LNCaP clone FGC (cell line): Measurements from ENCODE around the gene USP37.
"Not testable (repeated sequence)": the region's sequence is repeated elsewhere in the genome, so short reads cannot be mapped to it uniquely, and the experiment has no call there.

Experiments
- DNase-seq: peaks from one replicate; pipeline ENCODE4 v3.0.0-alpha.2; 2011; ENCODE audit warnings: low read depth
- H3K4me3 ChIP-seq: 2 replicates; pipeline ENCODE4 v1.5.1; 2011; ENCODE audit warnings: mild to moderate bottlenecking, low read depth, low read length, control low read depth
- TF ChIP-seq, protein P1 (sequence below): IDR thresholded peaks from 2 replicates; pipeline ENCODE4 v1.5.1; 2012; ENCODE audit warnings: mild to moderate bottlenecking; ENCODE audit not compliant: control insufficient read depth, insufficient read depth; ENCODE audit errors: extremely low read depth

Gene USP37

GRCh38 chr2:218547978-218548377, 20.2 kb downstream of the USP37 start:
- H3K4me3 ChIP-seq: no peak overlapping the region
- TF ChIP-seq, protein P1, sequence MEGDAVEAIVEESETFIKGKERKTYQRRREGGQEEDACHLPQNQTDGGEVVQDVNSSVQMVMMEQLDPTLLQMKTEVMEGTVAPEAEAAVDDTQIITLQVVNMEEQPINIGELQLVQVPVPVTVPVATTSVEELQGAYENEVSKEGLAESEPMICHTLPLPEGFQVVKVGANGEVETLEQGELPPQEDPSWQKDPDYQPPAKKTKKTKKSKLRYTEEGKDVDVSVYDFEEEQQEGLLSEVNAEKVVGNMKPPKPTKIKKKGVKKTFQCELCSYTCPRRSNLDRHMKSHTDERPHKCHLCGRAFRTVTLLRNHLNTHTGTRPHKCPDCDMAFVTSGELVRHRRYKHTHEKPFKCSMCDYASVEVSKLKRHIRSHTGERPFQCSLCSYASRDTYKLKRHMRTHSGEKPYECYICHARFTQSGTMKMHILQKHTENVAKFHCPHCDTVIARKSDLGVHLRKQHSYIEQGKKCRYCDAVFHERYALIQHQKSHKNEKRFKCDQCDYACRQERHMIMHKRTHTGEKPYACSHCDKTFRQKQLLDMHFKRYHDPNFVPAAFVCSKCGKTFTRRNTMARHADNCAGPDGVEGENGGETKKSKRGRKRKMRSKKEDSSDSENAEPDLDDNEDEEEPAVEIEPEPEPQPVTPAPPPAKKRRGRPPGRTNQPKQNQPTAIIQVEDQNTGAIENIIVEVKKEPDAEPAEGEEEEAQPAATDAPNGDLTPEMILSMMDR: no peak
- no peak for DNase-seq

DNA sequence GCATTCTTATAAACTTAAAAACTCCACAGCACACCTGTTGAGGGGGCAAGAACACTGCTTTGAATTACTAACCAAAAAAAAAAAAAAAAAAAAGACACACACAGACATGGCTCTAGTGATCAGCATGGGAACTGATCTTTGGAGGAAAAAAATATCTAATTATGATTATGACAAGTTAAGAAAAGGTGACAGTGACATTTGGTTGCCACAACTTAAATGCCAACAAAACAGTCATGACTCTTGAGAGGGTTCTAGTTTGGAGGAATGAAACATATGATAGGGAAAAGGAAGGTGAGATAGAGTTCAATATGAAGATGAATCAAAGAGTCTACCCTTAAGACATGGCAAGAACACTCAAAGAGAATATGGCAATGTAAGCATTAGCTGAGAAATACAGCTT, 20.6 kb downstream of the USP37 start:
- DNase-seq: no peak

GRCh38 chr2:218546012-218546411, 22.1 kb downstream of the USP37 start:
- no peak overlapping the region for H3K4me3 ChIP-seq
- no peak for DNase-seq
- TF ChIP-seq, protein P1: no peak

More for the DNA sequence above, 20.6 kb downstream of the USP37 start:
- TF ChIP-seq, protein P1: no peak
- H3K4me3 ChIP-seq: no peak overlapping the region

- no peak for DNase-seq
- no peak overlapping the region for H3K4me3 ChIP-seq
- TF ChIP-seq, protein P1: no peak
Observed at GRCh38 chr2:218540015-218540414, 28.1 kb downstream of the USP37 start.

GRCh38 chr2:218536804-218537494, 31.2 kb downstream of the USP37 start:
- no peak overlapping the region for H3K4me3 ChIP-seq
- DNase-seq: no peak
- TF ChIP-seq, protein P1: no peak

DNA sequence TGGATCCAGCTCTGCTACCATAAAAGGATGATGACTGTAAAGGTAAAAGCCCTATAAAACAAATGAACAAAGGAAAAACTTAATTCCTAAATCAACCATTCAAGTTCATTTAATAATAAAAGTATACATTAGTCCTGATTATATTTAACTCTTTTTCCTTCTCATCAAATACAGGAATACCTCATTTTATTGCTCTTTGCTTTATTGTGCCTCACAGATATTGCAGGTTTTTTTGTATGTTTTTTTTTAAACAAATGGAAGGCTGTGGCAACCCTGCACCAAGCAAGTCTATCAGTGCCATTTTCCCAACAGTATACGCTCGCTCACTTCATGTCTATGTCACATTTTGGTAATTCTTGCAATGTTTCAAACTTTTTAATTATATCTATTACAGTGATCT, 38.2 kb downstream of the USP37 start:
- H3K4me3 ChIP-seq: no peak overlapping the region
- TF ChIP-seq, protein P1: no peak

GRCh38 chr2:218528409-218528808, 39.7 kb downstream of the USP37 start:
- DNase-seq, H3K4me3 ChIP-seq: not testable (repeated sequence)

More for the DNA sequence above, 38.2 kb downstream of the USP37 start:
- DNase-seq: no peak
